ENCODE data around the gene RRAS2. TPM values are rescaled to one million over a fixed set of nuclear protein-coding genes. Genes with fewer than 3 reads are reported as not detected.

Gene RRAS2
- total and polyA plus RNA-seq, 2 of the 4 experiments (the other 2 are of a cell fraction), result 85.5 to 106 TPM

- Histone ChIP-seq H3K4me1 (ENCODE audit: control insufficient read depth, insufficient read depth, low read length) (peaks cover 9% of the 10 kb centered on the region), H3K79me1 (ENCODE audit: low read depth in 1 of 2, low read length in 2 of 2) (no peaks in the 10 kb centered on the region), H3K9me1 (ENCODE audit: insufficient read depth, low read length) (no peaks in the 10 kb centered on the region), H2BK20ac (ENCODE audit: low read depth, low read length) (no peak overlapping the region), H2AFZ (replicated peaks; ENCODE audit: low read length, poor library complexity) (no peak overlapping the region), H3K18ac (ENCODE audit: low read depth, low read length) (no peak overlapping the region), H4K8ac (ENCODE audit: low read depth in 2 of 2, low read length in 2 of 2) (no peak overlapping the region), H3K27me3 (ENCODE audit: control insufficient read depth, insufficient read depth, low read length) (no peaks in the 10 kb centered on the region), H3K23ac (ENCODE audit: low read depth, low read length) (no peak overlapping the region), H3K36me3 (ENCODE audit: control insufficient read depth, insufficient read depth, low read length) (peaks cover 8% of the 10 kb centered on the region), H3K4me3 (ENCODE audit: insufficient read depth, low read depth, low read length) (no peak overlapping the region), H3K56ac (ENCODE audit: extremely low read depth, insufficient read depth, low read length) (no peak overlapping the region), H4K20me1 (ENCODE audit: insufficient read depth, low read length) (no peaks in the 10 kb centered on the region), H3K9me3 (ENCODE audit: control insufficient read depth, insufficient read depth, low read length) (no peaks in the 10 kb centered on the region), H3K9ac (ENCODE audit: low read depth, low read length) (no peak overlapping the region), H2BK5ac (ENCODE audit: low read depth, low read length, poor library complexity, severe bottlenecking) (no peak overlapping the region), H2AK5ac (ENCODE audit: low read depth, low read length) (no peak overlapping the region), H3K14ac (replicated peaks; ENCODE audit: low read depth, low read length) (no peak overlapping the region), H2BK120ac (ENCODE audit: low read depth, low read length) (no peak overlapping the region), H3K4me2 (ENCODE audit: low read depth, low read length) (no peak overlapping the region), H4K91ac (ENCODE audit: insufficient read depth, low read depth, low read length) (no peak overlapping the region), H2BK15ac (ENCODE audit: low read depth, low read length) (no peak overlapping the region), H2AK9ac (replicated peaks; ENCODE audit: low read depth, low read length, poor library complexity) (no peak overlapping the region), H3K27ac (ENCODE audit: insufficient read depth, low read length) (no peak overlapping the region), H4K5ac (ENCODE audit: low read depth, low read length) (no peak overlapping the region), H3K4ac (ENCODE audit: low read depth, low read length) (no peak overlapping the region)
- CTCF ChIA-PET, result interaction anchor here (1.0 kb wide), 1 partner anchor 10 kb away, joined by 3 read pairs; no protein-coding TSS in a partner anchor
- in situ Hi-C loops (cut with MboI; ENCODE audit: low sequenced_read_pairs) (loop anchor here (25.0 kb wide), 1 partner anchor 626 kb away; the partner anchor contains the start of gene CYP2R1), intact Hi-C loops (cut with micrococcal nuclease) (no loop called here), dilution Hi-C loops (cut with HindIII; ENCODE audit: low sequenced_read_pairs, unreplicated experiment) (no loop called here)
- POLR2A ChIA-PET (ENCODE audit: unreplicated experiment), result no interaction called here
- DNase-seq, result no peak
- no TSS peak for BruUV-seq (replicated peaks)
- ATAC-seq (ENCODE audit: low read depth), result no peak
- TF ChIP-seq SMC3 (IDR thresholded peaks at IDR 0.05; ENCODE audit: low read depth, low read length) (no peak), RCOR1 (IDR thresholded peaks at IDR 0.05; ENCODE audit: insufficient replicate concordance, low read length) (no peak), RAD21 (IDR thresholded peaks at IDR 0.05; ENCODE audit: low read length) (no peak), CEBPB (IDR thresholded peaks at IDR 0.05; ENCODE audit: low read depth, low read length) (no peak), RFX5 (IDR thresholded peaks at IDR 0.05; ENCODE audit: low read depth, low read length) (no peak), CHD1 (IDR thresholded peaks at IDR 0.05; ENCODE audit: low read depth, low read length) (no peak), MAZ (IDR thresholded peaks at IDR 0.05; ENCODE audit: borderline replicate concordance, low read depth, low read length) (no peak)
- WGBS, 2 experiments (ENCODE audit: extremely low coverage in 2 of 2, insufficient read length in 1 of 2), result no CpG with 5 or more reads among the region's 4 CpGs
Observed at GRCh38 chr11:14261066-14261465, 97.9 kb downstream of the RRAS2 start.
